ENCODE measurements around the gene ZMYND8. TPM values are rescaled to one million over a fixed set of nuclear protein-coding genes. Genes with fewer than 3 reads are reported as not detected.

The ZMYND8 gene
- total and polyA plus RNA-seq, 2 donors (not counting 3 experiments of a cell fraction or from before 2014, with no cell fraction given), result 30.6 to 75.2 TPM

DNA sequence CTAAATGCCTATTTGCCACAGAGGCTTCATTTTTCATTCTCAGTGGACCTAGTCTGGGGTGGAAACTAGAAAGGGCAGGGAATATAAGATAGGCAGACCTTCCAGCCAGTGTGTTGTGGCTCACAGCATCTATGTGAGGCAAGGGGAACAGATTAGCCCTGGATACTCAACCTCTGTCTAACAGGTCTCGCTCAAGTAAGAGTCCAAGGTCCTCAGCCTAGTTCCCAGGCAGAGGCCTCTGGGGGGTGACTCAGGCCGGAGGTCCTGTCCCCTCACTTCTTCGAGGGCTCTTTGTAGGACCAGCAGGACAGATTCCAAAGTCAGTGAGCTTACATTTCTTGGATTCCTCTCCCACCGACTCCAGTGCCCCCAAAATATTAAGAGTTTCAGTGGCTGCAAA lies 106.6 kb downstream of the ZMYND8 start:
- Histone ChIP-seq H3K4me1 (ENCODE audit: control insufficient read depth, extremely low read depth, insufficient read depth, low read length) (no peaks in the 10 kb centered on the region), H2AFZ (ENCODE audit: low read depth, low read length) (no peak overlapping the region), H4K20me1 (replicated peaks; ENCODE audit: control insufficient read depth, extremely low read depth, insufficient read depth, low read length) (no peaks in the 10 kb centered on the region), H3K27ac (ENCODE audit: insufficient read depth, low read depth, low read length) (no peak overlapping the region), H3K79me2 (ENCODE audit: control insufficient read depth, insufficient read depth, low read length) (peaks cover 7% of the 10 kb centered on the region), H3K9me3 (replicated peaks; ENCODE audit: control insufficient read depth, insufficient read depth, low read length) (no peaks in the 10 kb centered on the region), H3K9me1 (replicated peaks; ENCODE audit: control insufficient read depth, extremely low read depth, insufficient read depth, low read length) (no peaks in the 10 kb centered on the region), H3K36me3 (ENCODE audit: control insufficient read depth in 2 of 2, extremely low read depth in 1 of 2, insufficient read depth in 2 of 2, low read length in 2 of 2) (peaks cover 40 to 45% of the 10 kb centered on the region in 2 experiments), H3K27me3 (ENCODE audit: control insufficient read depth in 2 of 2, insufficient read depth in 2 of 2, low read length in 2 of 2) (no peaks in the 10 kb centered on the region), H3K9ac (replicated peaks; ENCODE audit: extremely low read depth, insufficient read depth, low read length) (no peak overlapping the region), H3K4me2 (ENCODE audit: insufficient read depth, low read length) (no peak overlapping the region), H3K4me3 (replicated peaks in 1 of 3; ENCODE audit: insufficient read depth in 1 of 3, low read depth in 1 of 3, low read length in 3 of 3) (no peak overlapping the region)
- POLR2A ChIA-PET, result no interaction called here
- DNase-seq (ENCODE audit: low read depth, low spot score) (no peak), FAIRE-seq (no peak)
- no TSS peak for BruUV-seq (replicated peaks)
- TF ChIP-seq POLR2A (IDR thresholded peaks at IDR 0.05; ENCODE audit: low read depth, low read length) (no peak), GATA2 (IDR thresholded peaks at IDR 0.05; ENCODE audit: insufficient read depth, insufficient read length, low read depth, low read length) (no peak), EZH2 (IDR thresholded peaks at IDR 0.05; ENCODE audit: borderline replicate concordance, low read depth, low read length, severe bottlenecking) (no peak), FOS (IDR thresholded peaks at IDR 0.05; ENCODE audit: borderline replicate concordance, insufficient read depth, low read length) (no peak), MYC (IDR thresholded peaks at IDR 0.05; ENCODE audit: low read depth, low read length) (no peak), JUN (IDR thresholded peaks at IDR 0.05; ENCODE audit: borderline replicate concordance, insufficient read depth, insufficient read length, low read depth) (no peak), POLR2AphosphoS5 (IDR thresholded peaks at IDR 0.05; ENCODE audit: insufficient read depth, low read depth, low read length) (no peak)
- TF ChIP-seq, protein P1, sequence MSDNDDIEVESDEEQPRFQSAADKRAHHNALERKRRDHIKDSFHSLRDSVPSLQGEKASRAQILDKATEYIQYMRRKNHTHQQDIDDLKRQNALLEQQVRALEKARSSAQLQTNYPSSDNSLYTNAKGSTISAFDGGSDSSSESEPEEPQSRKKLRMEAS (IDR thresholded peaks at IDR 0.05; ENCODE audit: insufficient read depth, insufficient read length), result no peak
- TF ChIP-seq, protein P2, sequence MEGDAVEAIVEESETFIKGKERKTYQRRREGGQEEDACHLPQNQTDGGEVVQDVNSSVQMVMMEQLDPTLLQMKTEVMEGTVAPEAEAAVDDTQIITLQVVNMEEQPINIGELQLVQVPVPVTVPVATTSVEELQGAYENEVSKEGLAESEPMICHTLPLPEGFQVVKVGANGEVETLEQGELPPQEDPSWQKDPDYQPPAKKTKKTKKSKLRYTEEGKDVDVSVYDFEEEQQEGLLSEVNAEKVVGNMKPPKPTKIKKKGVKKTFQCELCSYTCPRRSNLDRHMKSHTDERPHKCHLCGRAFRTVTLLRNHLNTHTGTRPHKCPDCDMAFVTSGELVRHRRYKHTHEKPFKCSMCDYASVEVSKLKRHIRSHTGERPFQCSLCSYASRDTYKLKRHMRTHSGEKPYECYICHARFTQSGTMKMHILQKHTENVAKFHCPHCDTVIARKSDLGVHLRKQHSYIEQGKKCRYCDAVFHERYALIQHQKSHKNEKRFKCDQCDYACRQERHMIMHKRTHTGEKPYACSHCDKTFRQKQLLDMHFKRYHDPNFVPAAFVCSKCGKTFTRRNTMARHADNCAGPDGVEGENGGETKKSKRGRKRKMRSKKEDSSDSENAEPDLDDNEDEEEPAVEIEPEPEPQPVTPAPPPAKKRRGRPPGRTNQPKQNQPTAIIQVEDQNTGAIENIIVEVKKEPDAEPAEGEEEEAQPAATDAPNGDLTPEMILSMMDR (IDR thresholded peaks at IDR 0.05; ENCODE audit: extremely low read depth in 1 of 2, insufficient read depth in 1 of 2, low read depth in 1 of 2, low read length in 2 of 2), result no peak
- dilution Hi-C loops (cut with MboI; ENCODE audit: extremely low pct_ligation_motif_present, low sequenced_read_pairs) (no loop called here), intact Hi-C loops (cut with micrococcal nuclease) (loop anchor here (10.0 kb wide), 1 partner anchor 215 kb away; no protein-coding TSS in a partner anchor)
- CTCF ChIA-PET, result interaction anchor here (3.2 kb wide), 1 partner anchor 134 kb away, joined by 12 read pairs; no protein-coding TSS in a partner anchor

Measured in endothelial cell of umbilical vein (primary cell).